ENCODE results near the gene SCD5.
"Not testable (repeated sequence)": the region's sequence is repeated elsewhere in the genome, so short reads cannot be mapped to it uniquely, and the experiment has no call there.

Gene SCD5

GRCh38 chr4:82798168-82799005 lies at the start of gene SCD5:
Gene SCD5, minus strand, starts transcription at chr4:82798796. Its CDS starts 259 bp downstream, at chr4:82798537.
- in situ Hi-C loops (cut with HindIII; ENCODE audit: low sequenced_read_pairs) = no loop called here

DNA sequence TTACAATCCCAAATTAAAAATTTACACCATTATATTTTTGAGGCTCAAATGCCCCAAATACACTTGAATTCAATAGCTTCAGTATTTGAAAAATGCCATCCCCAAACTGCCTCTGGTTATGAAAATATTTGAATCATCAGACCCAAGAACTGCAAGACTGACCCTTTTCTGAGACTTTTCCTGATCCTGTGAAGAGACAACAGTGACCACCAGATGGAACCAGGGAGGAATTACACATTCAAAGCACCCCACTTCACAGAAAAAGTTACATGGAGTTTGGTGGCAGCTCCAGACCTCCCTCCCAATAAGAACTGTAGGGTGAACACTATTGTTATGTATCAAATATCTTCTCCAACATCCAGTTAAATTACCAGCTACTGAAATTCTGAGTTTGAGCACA lies 44.0 kb upstream of the SCD5 start:
- in situ Hi-C loops (cut with HindIII; ENCODE audit: low sequenced_read_pairs) = no loop called here

- in situ Hi-C loops (cut with HindIII; ENCODE audit: low sequenced_read_pairs) = no loop called here
Measured at GRCh38 chr4:82839624-82840023, 41.0 kb upstream of the SCD5 start.

DNA sequence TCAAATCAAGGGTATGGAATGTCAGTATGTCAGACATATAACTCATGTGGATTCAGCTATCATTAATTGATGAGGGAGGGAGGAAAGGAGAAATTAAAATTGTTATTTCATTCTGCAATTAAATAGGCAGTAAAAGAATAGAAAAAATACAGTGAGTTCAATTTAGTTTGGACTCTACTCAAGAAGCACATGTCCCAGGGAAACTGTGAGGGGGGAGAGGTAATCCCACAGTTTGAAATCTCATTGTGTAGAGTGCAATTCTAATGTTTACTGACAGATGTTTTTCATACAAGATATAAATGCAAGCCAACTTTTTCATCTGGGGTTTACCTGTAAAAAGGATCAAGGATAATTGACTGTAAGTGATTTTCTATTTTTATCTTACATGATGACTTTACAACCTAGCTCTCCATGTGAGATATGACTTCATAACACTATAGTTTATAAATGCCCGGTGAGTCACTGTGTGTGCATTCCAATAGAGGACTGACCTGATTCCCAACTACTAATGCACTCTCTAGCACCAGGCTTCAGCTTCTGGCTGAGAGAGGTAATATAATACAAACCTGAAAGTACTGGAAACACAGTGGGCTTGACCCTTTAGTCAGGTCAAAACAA lies 35.2 kb upstream of the SCD5 start:
- in situ Hi-C loops (cut with HindIII; ENCODE audit: low sequenced_read_pairs) = no loop called here

- in situ Hi-C loops (cut with HindIII; ENCODE audit: low sequenced_read_pairs) = not testable (repeated sequence)
Measured at GRCh38 chr4:82833060-82833459, 34.5 kb upstream of the SCD5 start.

DNA sequence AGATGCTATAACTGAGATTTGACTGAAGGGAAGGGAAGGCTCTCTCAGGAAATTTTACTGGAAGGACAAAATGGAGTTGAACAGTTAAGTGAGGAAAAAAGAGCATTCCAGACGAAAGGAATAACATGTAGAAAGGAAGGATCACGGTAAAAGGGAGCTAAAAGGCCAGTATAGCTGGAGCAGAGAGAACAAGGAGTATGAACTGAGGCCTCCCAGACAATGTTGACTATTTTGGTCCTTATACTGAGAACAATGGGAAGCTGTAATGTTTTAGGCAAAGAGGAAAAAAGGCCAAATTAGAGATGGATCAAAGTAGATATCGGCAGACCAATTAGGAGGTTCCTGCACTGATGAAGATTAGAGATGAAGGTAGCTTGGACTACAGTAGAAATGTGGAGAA lies 26.8 kb upstream of the SCD5 start:
- in situ Hi-C loops (cut with HindIII; ENCODE audit: low sequenced_read_pairs) = no loop called here

DNA sequence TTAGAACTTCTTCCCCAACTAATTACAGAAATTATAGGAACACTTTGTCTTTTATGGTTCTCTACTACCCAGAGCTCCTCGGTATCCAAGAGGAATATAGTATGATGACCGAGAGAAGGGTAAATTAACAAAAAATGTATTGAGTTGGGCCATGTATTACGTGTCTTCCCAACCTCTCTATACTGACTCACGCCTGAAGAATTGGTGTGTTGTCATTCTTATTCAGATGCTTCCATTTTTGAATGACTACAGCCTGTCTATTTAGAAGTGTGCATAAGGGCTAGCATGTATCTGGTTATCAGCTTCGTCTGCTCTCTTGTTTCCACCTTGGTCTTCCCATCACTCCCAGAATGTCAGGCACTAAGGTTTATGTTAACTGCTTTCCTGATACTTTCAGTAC lies 24.5 kb upstream of the SCD5 start:
- in situ Hi-C loops (cut with HindIII; ENCODE audit: low sequenced_read_pairs) = no loop called here

GRCh38 chr4:82820689-82821088 lies 22.1 kb upstream of the SCD5 start:
- in situ Hi-C loops (cut with HindIII; ENCODE audit: low sequenced_read_pairs) = no loop called here

DNA sequence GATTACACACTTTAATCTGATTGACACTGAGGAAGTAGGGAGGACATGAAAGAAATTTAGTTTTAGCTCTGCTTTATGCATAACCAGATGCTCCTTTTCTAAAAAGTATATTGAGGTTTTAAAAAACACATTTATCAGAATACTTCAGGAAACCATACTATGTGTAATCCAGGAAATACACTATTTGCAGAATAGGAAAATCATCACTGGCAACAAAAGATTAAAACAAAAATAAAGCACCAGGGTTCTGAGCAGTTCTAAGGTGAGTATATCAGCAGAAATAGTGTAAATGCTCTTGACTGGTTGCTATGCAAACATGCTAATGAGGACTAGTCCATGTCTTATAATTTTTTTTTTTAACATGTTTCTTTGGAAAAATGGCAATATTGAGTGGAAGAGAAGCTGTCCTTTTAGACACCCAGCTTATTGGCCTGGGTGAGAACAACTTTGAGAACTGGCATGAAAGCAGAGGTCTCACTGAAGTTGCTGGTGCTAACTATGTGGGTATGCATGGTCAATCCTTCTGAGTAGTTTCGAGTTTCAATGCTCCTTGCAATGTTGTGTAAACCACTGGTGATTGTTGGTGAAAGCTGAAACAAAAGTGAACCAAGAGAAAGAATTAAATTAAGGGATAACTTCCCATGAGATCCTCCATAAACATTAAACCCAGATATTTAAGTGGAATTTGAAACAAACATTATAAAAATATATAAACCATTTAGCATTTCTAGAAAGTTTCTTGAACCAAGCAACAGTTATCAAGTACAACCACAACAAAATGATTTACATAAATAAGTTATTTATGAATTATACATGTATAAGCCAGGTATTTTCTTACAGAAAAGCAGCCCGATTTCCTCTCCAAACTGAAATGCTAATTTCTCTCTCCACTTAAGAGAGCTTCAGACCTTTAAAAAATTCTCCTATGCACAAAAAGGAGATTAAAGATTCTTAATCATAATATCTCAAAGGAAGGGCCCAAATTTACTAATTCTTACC lies 20.4 kb upstream of the SCD5 start:
- in situ Hi-C loops (cut with HindIII; ENCODE audit: low sequenced_read_pairs) = no loop called here

GRCh38 chr4:82816874-82817273 lies 18.3 kb upstream of the SCD5 start:
- in situ Hi-C loops (cut with HindIII; ENCODE audit: low sequenced_read_pairs) = not testable (repeated sequence)

DNA sequence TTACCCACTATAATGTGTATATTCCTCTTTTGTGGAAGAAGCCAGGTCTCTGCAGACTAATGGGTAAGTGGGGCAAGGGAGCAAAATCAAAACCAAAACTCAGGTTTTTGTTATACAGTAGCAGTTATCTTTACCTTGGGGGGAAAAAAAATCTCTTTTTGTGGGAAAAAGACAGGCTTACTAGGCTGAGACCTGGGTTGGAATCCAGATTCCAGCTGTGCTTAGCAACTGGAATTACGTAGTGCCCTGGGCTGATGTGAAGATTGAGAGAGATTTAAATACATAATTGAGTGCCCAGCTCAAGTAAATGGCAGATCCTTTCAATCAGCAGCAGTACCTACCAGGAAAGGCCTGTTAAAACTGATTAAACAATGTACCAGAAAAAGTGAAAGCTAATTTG lies 15.4 kb upstream of the SCD5 start:
- in situ Hi-C loops (cut with HindIII; ENCODE audit: low sequenced_read_pairs) = no loop called here

DNA sequence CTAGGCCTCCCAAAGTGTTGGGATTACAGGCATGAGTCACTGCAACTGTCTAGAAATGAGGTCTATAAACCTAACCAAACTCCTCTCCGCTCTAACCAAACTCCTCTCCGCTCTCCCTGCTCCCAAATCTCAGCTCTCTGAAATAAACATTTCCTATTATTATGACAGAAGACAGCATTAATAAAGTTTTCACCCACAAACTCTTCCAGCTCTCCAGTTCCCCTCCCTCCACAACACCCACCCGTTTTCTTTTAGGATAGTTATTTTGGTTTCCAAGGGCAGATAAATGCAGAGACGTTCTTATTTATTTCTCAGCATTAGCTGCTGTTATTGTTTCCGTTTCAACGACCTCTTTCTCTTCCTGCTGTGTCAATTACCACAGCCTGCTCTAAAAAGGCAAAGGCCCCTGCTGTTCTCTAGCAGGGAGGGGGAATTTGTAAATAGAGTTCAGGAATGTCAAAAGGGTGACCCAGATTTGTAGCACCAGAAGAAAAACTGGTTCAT lies 13.3 kb upstream of the SCD5 start:
- in situ Hi-C loops (cut with HindIII; ENCODE audit: low sequenced_read_pairs) = no loop called here

GRCh38 chr4:82811392-82811791 lies 12.8 kb upstream of the SCD5 start:
- in situ Hi-C loops (cut with HindIII; ENCODE audit: low sequenced_read_pairs) = no loop called here

DNA sequence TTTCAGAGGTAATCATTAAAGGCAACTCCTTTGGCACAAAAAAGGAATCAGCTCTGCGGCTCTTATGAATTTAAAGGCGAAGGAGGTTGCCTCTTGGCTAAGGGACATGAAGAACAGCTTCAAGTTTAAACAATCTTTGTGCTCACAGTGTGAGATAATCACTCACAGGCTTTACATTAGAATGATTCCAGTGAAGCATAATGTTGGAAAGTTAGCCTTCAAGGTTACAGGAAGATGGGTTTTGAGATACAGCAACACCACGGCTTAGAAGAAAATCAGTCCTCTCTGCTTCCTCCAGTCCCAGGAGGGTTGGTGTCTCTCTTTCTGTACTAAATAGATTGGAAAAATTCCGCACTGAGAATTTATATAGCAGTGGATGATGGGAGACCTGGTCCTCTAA lies 11.6 kb upstream of the SCD5 start:
- in situ Hi-C loops (cut with HindIII; ENCODE audit: low sequenced_read_pairs) = no loop called here

- in situ Hi-C loops (cut with HindIII; ENCODE audit: low sequenced_read_pairs) = no loop called here
Measured at GRCh38 chr4:82809619-82810018, 11.0 kb upstream of the SCD5 start.

GRCh38 chr4:82803746-82804145 lies 5.2 kb upstream of the SCD5 start:
- in situ Hi-C loops (cut with HindIII; ENCODE audit: low sequenced_read_pairs) = no loop called here

GRCh38 chr4:82802911-82803310 lies 4.3 kb upstream of the SCD5 start:
- in situ Hi-C loops (cut with HindIII; ENCODE audit: low sequenced_read_pairs) = no loop called here

GRCh38 chr4:82801910-82802521 lies 3.4 kb upstream of the SCD5 start:
- in situ Hi-C loops (cut with HindIII; ENCODE audit: low sequenced_read_pairs) = no loop called here

DNA sequence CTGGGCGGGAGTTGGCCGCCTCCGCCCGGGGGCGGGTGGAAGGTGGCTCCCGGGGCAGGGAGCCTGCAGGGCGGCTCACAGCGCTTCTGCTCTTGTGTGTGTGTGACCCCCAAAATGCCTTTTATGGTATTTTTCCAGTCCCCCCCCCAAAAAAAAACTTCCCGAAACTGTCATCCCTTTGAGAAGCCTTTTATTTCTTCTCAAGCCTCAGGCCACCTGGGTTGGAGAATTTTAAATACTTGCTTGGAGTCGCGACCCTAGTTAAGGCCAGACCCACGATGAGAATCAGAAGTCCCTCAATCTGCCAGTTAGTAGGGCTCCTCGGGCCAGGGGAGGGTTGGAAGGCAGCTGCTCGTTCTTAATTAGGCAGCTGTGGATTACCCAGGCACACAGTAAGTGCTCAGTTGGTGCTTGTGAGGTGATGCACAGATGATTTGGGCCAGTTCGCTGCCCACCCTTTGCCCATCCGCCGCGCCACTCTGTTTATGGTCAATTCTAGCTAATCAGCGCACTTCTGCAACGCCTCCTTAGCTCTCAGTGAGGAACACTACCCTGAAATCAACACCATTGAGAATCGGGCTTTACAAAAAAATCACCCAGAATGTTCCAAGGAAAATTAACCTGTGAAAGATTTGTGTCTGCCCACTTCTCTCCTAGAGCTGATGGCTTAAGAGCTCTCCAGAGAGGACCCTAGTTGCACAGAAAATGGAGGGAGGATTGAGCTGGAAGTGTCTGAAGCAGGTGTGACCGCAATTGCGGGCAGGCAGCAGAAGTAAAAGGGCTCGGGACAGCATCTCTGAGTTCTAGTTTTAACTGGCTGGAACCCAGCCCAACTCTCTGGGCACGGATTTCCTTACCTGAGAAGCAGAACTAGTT lies 648 bp upstream of the SCD5 start:
- in situ Hi-C loops (cut with HindIII; ENCODE audit: low sequenced_read_pairs) = no loop called here

Measured in DLD1 (cell line).